ENCODE results near the gene TPSD1.

TPSD1 gene

DNA sequence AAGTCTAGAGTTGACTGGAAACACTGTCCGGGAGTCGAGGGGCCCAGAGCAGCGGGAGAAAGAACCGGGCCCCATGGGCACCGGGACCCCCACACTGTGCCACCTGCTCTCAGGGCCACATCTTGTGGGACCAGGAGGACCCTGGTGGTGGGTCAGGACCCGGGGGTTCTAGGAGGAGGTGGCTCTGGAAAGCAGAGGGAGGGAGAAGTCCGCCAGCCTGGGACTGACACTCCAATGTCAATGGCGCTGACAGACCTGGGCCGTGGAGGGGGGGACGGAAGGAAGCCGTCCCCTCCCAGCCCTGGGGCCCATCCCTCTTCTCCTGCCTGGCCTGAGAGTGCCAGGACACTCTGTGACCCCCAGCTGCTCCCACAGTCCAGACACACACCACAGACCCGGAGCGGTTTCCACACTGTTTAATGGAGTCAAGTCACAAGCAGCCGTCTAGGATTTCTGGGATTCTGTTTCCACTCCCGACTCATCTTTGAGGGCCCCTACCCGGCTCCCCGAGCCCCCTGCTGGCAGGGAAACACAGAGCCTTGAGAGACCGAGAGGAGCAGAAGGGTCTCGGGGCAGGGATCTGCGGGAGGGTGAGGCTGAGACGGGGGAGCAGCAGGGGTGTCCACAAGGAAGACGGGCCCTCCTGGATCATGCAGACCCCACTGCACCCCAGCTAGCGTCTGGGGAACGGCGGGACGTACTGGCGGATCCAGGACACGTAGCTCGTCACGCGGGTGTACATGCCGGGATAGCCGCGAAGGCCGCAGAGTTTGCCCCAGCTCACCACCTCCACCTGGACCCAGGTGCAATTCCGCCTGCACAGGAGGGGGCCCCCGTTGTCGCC, 30.0 kb downstream of the TPSD1 start:
- Histone ChIP-seq H2AFZ (ENCODE audit: low read depth, low read length) (no peak overlapping the region), H4K91ac (ENCODE audit: low read length) (no peak overlapping the region), H3K27me3 (ENCODE audit: control insufficient read depth in 1 of 2, insufficient read depth in 1 of 2, low read length in 2 of 2) (peaks cover 67 to 87% of the 10 kb centered on the region in 2 experiments), H2AK5ac (ENCODE audit: low read length, severe bottlenecking) (no peak overlapping the region), H3K18ac (ENCODE audit: low read depth in 1 of 2, low read length in 2 of 2) (no peak overlapping the region), H3K23ac (ENCODE audit: low read length in 2 of 2) (no peak overlapping the region), H3K4me1 (ENCODE audit: control insufficient read depth, insufficient read depth, low read depth, low read length) (no peaks in the 10 kb centered on the region), H2BK12ac (ENCODE audit: low read length in 2 of 2) (no peak overlapping the region), H3K9ac (ENCODE audit: low read length) (no peak overlapping the region), H3K4me3 (ENCODE audit: insufficient read depth in 1 of 2, low read depth in 1 of 2, low read length in 2 of 2) (no peak overlapping the region), H4K8ac (ENCODE audit: low read length) (no peak overlapping the region), H2BK15ac (ENCODE audit: low read depth, poor library complexity, severe bottlenecking) (no peak overlapping the region), H3K9me3 (ENCODE audit: control insufficient read depth, low read length) (no peaks in the 10 kb centered on the region), H2BK120ac (ENCODE audit: low read depth, low read length) (no peak overlapping the region), H3K4ac (ENCODE audit: low read depth in 1 of 2, low read length in 2 of 2) (no peak overlapping the region), H3K27ac (ENCODE audit: low read length, poor library complexity, severe bottlenecking) (no peak overlapping the region), H2BK5ac (ENCODE audit: low read depth, low read length, poor library complexity, severe bottlenecking) (no peak overlapping the region), H3K4me2 (ENCODE audit: low read length, poor library complexity, severe bottlenecking) (no peak overlapping the region), H3K79me1 (replicated peaks; ENCODE audit: low read length, poor library complexity, severe bottlenecking) (no peaks in the 10 kb centered on the region), H3K36me3 (ENCODE audit: control insufficient read depth in 1 of 2, insufficient read depth in 2 of 2, low read depth in 1 of 2, low read length in 2 of 2) (no peaks in the 10 kb centered on the region), H3K14ac (ENCODE audit: low read length in 2 of 2) (no peak overlapping the region)
- DNase-seq, result no peak
- 73% methylated on average over 32 of the region's 38 CpGs for WGBS

- 90% methylated on average over 25 of the region's 25 CpGs for WGBS
- H3K27ac ChIP-seq (ENCODE audit: low read length, poor library complexity, severe bottlenecking), result no peak overlapping the region
Observed at GRCh38 chr16:1286513-1287094, 30.7 kb downstream of the TPSD1 start.

DNA sequence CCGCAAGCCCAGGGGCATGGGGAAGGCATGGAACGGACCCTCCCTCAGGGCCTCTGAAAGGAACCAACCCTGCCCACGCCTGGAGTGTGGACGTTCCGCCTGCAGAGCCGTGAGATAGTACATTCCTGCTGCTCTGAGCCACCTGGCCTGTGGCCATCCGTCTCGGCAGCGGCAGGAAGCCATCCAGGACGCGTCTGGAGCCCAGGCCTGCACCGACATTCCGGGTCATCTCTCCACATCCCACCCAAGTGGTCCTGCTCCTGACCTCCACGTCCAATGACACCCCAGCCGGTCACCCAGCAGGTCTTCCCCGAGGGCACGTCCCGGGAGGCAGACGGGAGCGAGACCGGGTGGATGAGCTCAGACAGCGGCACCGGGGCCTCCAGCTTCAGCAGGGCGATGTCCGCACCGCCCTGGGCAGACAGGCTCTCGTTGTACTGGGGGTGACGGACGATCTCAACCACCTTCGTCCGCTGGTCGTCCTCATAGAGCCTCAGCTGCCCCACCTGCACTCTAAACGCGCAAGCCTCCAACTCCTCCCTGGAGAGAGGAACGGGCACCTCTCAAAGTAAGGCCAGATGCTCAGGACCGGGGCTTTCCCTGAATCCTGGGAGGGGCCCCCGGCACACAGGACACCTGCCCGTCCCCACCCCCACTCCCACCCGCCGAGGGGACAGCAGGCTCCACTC, 32.3 kb downstream of the TPSD1 start:
- no peak overlapping the region for H3K9ac ChIP-seq (ENCODE audit: low read length)
- no peak overlapping the region for H2AK5ac ChIP-seq (ENCODE audit: low read length, severe bottlenecking)
- no peaks in the 10 kb centered on the region for H3K36me3 ChIP-seq (ENCODE audit: control insufficient read depth in 1 of 2, insufficient read depth in 2 of 2, low read depth in 1 of 2, low read length in 2 of 2)
- 77% methylated on average over 40 of the region's 40 CpGs for WGBS
- no peaks in the 10 kb centered on the region for H3K4me1 ChIP-seq (ENCODE audit: control insufficient read depth, insufficient read depth, low read depth, low read length)
- no peak overlapping the region for H3K4me3 ChIP-seq (ENCODE audit: insufficient read depth in 1 of 2, low read depth in 1 of 2, low read length in 2 of 2)
- H3K23ac ChIP-seq (ENCODE audit: low read length in 2 of 2), result no peak overlapping the region
- H4K91ac ChIP-seq (ENCODE audit: low read length), result no peak overlapping the region
- no peak overlapping the region for H4K8ac ChIP-seq (ENCODE audit: low read length)
- no peaks in the 10 kb centered on the region for H3K79me1 ChIP-seq (replicated peaks; ENCODE audit: low read length, poor library complexity, severe bottlenecking)
- peaks cover 74 to 88% of the 10 kb centered on the region in 2 experiments for H3K27me3 ChIP-seq (ENCODE audit: control insufficient read depth in 1 of 2, insufficient read depth in 1 of 2, low read length in 2 of 2)
- no peak overlapping the region for H3K4me2 ChIP-seq (ENCODE audit: low read length, poor library complexity, severe bottlenecking)
- H3K4ac ChIP-seq (ENCODE audit: low read depth in 1 of 2, low read length in 2 of 2), result no peak overlapping the region
- H2BK12ac ChIP-seq (ENCODE audit: low read length in 2 of 2), result no peak overlapping the region
- H2AFZ ChIP-seq (ENCODE audit: low read depth, low read length), result no peak overlapping the region
- no peak overlapping the region for H2BK5ac ChIP-seq (ENCODE audit: low read depth, low read length, poor library complexity, severe bottlenecking)
- H2BK15ac ChIP-seq (ENCODE audit: low read depth, poor library complexity, severe bottlenecking), result no peak overlapping the region
- no peaks in the 10 kb centered on the region for H3K9me3 ChIP-seq (ENCODE audit: control insufficient read depth, low read length)
- no peak overlapping the region for H3K18ac ChIP-seq (ENCODE audit: low read depth in 1 of 2, low read length in 2 of 2)
- H3K14ac ChIP-seq (ENCODE audit: low read length in 2 of 2), result no peak overlapping the region
- H2BK120ac ChIP-seq (ENCODE audit: low read depth, low read length), result no peak overlapping the region
- no peak for DNase-seq
- no peak overlapping the region for H3K27ac ChIP-seq (ENCODE audit: low read length, poor library complexity, severe bottlenecking)

More at GRCh38 chr16:1286513-1287094, 30.7 kb downstream of the TPSD1 start:
- H4K91ac ChIP-seq (ENCODE audit: low read length), result no peak overlapping the region
- H3K9me3 ChIP-seq (ENCODE audit: control insufficient read depth, low read length), result no peaks in the 10 kb centered on the region
- no peak overlapping the region for H4K8ac ChIP-seq (ENCODE audit: low read length)
- no peak overlapping the region for H2BK5ac ChIP-seq (ENCODE audit: low read depth, low read length, poor library complexity, severe bottlenecking)
- H3K4me2 ChIP-seq (ENCODE audit: low read length, poor library complexity, severe bottlenecking), result no peak overlapping the region
- H2BK120ac ChIP-seq (ENCODE audit: low read depth, low read length), result no peak overlapping the region
- no peak for DNase-seq
- H3K9ac ChIP-seq (ENCODE audit: low read length), result no peak overlapping the region
- no peak overlapping the region for H3K18ac ChIP-seq (ENCODE audit: low read depth in 1 of 2, low read length in 2 of 2)
- H3K4me1 ChIP-seq (ENCODE audit: control insufficient read depth, insufficient read depth, low read depth, low read length), result no peaks in the 10 kb centered on the region
- no peak overlapping the region for H3K4me3 ChIP-seq (ENCODE audit: insufficient read depth in 1 of 2, low read depth in 1 of 2, low read length in 2 of 2)
- no peak overlapping the region for H3K23ac ChIP-seq (ENCODE audit: low read length in 2 of 2)
- no peaks in the 10 kb centered on the region for H3K36me3 ChIP-seq (ENCODE audit: control insufficient read depth in 1 of 2, insufficient read depth in 2 of 2, low read depth in 1 of 2, low read length in 2 of 2)
- no peak overlapping the region for H3K14ac ChIP-seq (ENCODE audit: low read length in 2 of 2)
- no peak overlapping the region for H2BK15ac ChIP-seq (ENCODE audit: low read depth, poor library complexity, severe bottlenecking)
- H2AK5ac ChIP-seq (ENCODE audit: low read length, severe bottlenecking), result no peak overlapping the region
- H3K4ac ChIP-seq (ENCODE audit: low read depth in 1 of 2, low read length in 2 of 2), result no peak overlapping the region
- H2BK12ac ChIP-seq (ENCODE audit: low read length in 2 of 2), result no peak overlapping the region
- H3K79me1 ChIP-seq (replicated peaks; ENCODE audit: low read length, poor library complexity, severe bottlenecking), result no peaks in the 10 kb centered on the region
- no peak overlapping the region for H2AFZ ChIP-seq (ENCODE audit: low read depth, low read length)
- peaks cover 74 to 88% of the 10 kb centered on the region in 2 experiments for H3K27me3 ChIP-seq (ENCODE audit: control insufficient read depth in 1 of 2, insufficient read depth in 1 of 2, low read length in 2 of 2)

All from mesenchymal stem cell (in vitro differentiated cells and primary cell).